GM23338 (cell line): ENCODE measurements around the gene GTPBP4.

Source experiments
- CTCF ChIP-seq, 2 experiments: fragments of 200-600 bp in 1 of 2; sonication (generic) in 1 of 2; conservative IDR thresholded peaks; 2 replicates each; pipeline versions ENCODE4 v1.5.1 to v1.6.1; 2016 to 2017; ENCODE audit warnings: antibody characterized with exemption in 2 of 2, low read depth in 2 of 2, mild to moderate bottlenecking in 2 of 2, moderate library complexity in 1 of 2
- ZNF114 ChIP-seq: fragments of 250-450 bp; sonication (Bioruptor Pico); IDR thresholded peaks from 2 replicates; pipeline ENCODE4 v1.5.0; 2020; ENCODE audit warnings: mild to moderate bottlenecking, moderate library complexity

GRCh38 chr10:990808-991207 is 2.6 kb downstream of the GTPBP4 start:
- TF ChIP-seq ZNF114 (CRISPR knock-in tag) = no peak
- no peak for TF ChIP-seq CTCF (conservative IDR thresholded peaks at IDR 0.05; ENCODE audit: low read depth in 2 of 2)
